Naive thymus-derived CD8-positive, alpha-beta T cell (primary cell): ENCODE measurements around the gene HAO2. TPM values are rescaled to one million over a fixed set of nuclear protein-coding genes. Genes with fewer than 3 reads are reported as not detected.

Experiments
- ATAC-seq, 2 donors: fragments of 150-1000 bp; cut with Tn5 transposase in 1 of 2; sonication (Bioruptor Pico), chemical (Tn5 transposase) in 1 of 2; 1 replicate in 1 of 2; 2 replicates in 1 of 2; pipeline ENCODE4 v1.10.0; 2021; ENCODE audit warnings: mild to moderate bottlenecking in 2 of 2, moderate library complexity in 2 of 2
- POLR2A ChIA-PET: fragments of 350-600 bp; sonication (Branson Sonifier 250); formaldehyde crosslinking; loops from one replicate; lab custom pipeline; 2021; ENCODE audit warnings: antibody characterized with exemption; lab: Charles Lee
- DNase-seq, 10 donors: peaks; one replicate each; pipeline versions ENCODE4 v3.0.0 to v3.0.0-alpha.2; 2020 to 2022
- H3K27ac Mint-ChIP-seq, 10 donors: one replicate each; pipeline ENCODE4 v1.8.0; 2020 to 2022; ENCODE audit warnings: mild to moderate bottlenecking in 10 of 10, mixed read lengths in 10 of 10, moderate library complexity in 4 of 10, inconsistent platforms in 1 of 10
- H3K27me3 Mint-ChIP-seq, 5 donors: one replicate each; pipeline ENCODE4 v1.8.0; 2021 to 2022; ENCODE audit warnings: mixed read lengths in 5 of 5
- H3K36me3 Mint-ChIP-seq, 3 donors: one replicate each; pipeline ENCODE4 v1.8.0; 2020 to 2022; ENCODE audit warnings: mixed read lengths in 3 of 3, mild to moderate bottlenecking in 2 of 3, inconsistent platforms in 1 of 3
- H3K4me1 Mint-ChIP-seq, 4 donors: one replicate each; pipeline ENCODE4 v1.8.0; 2021 to 2022; ENCODE audit warnings: mixed read lengths in 4 of 4
- H3K4me3 Mint-ChIP-seq, 10 donors: one replicate each; pipeline ENCODE4 v1.8.0; 2020 to 2022; ENCODE audit warnings: mild to moderate bottlenecking in 10 of 10, mixed read lengths in 10 of 10, moderate library complexity in 6 of 10, inconsistent platforms in 1 of 10
- H3K9me3 Mint-ChIP-seq, 9 donors: one replicate each; pipeline ENCODE4 v1.8.0; 2020 to 2022; ENCODE audit warnings: mixed read lengths in 9 of 9, mild to moderate bottlenecking in 3 of 9, inconsistent platforms in 1 of 9, moderate library complexity in 1 of 9
- polyA plus RNA-seq, 3 donors: library from polyadenylated mRNA; unstranded; fragments of 300-500 nt; fragmentation: Illumina TruSeq; gene quantifications; one replicate each; pipeline ENCODE4 v1.2.3, GENCODE V29; 2021
- total RNA-seq, 8 experiments: library from RNA in 2 of 8; stranded (reverse) in 2 of 8; gene quantifications; one replicate each; pipeline ENCODE4 v1.2.3 and lab custom pipeline; 2021 to 2026

The HAO2 gene
- total and polyA plus RNA-seq, 5 experiments from 2014 or later = not detected

DNA sequence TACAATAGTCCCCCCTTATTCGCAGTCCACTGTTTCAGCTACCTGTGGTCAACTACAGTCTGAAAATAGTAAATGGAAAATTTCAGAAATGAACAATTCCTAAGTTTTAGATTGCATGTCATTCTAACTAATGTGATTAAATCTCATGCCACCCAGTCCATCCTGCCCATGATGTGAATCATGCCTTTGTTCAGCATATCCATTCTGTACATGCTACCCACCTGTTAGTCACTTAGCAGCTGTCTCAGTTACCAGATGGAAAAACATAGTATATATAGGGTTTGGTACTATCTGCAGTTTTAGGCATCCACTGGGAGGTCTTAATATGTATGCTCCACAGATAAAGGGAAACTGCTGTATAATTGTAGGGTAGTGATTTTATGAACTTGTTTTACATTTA, 16.6 kb upstream of the HAO2 start:
- no peaks in the 10 kb centered on the region for H3K36me3 Mint-ChIP-seq
- no peaks in the 10 kb centered on the region for H3K4me1 Mint-ChIP-seq
- H3K4me3 Mint-ChIP-seq = no peak overlapping the region
- DNase-seq (no peak), ATAC-seq (no peak)
- POLR2A ChIA-PET = no interaction called here
- H3K27me3 Mint-ChIP-seq = peaks cover 9 to 56% (median 20%) of the 10 kb centered on the region in 5 donors
- no peak overlapping the region for H3K27ac Mint-ChIP-seq
- H3K9me3 Mint-ChIP-seq = peaks cover 0 to 14% (median 6%) of the 10 kb centered on the region in 9 donors

- H3K36me3 Mint-ChIP-seq = no peaks in the 10 kb centered on the region
- no peak overlapping the region for H3K4me3 Mint-ChIP-seq
- H3K27me3 Mint-ChIP-seq = peaks cover 10 to 55% (median 23%) of the 10 kb centered on the region in 5 donors
- POLR2A ChIA-PET = no interaction called here
- H3K27ac Mint-ChIP-seq = no peak overlapping the region
- ATAC-seq (no peak), DNase-seq (no peak)
- H3K9me3 Mint-ChIP-seq = peaks cover 0 to 14% (median 6%) of the 10 kb centered on the region in 9 donors
- H3K4me1 Mint-ChIP-seq = no peaks in the 10 kb centered on the region
These were observed 14.7 kb upstream of the HAO2 start for GRCh38 chr1:119353836-119354235.

- POLR2A ChIA-PET = no interaction called here
- Mint-ChIP-seq H3K9me3 (peaks cover 0 to 14% (median 6%) of the 10 kb centered on the region in 9 donors), H3K4me3 (no peak overlapping the region), H3K27ac (no peak overlapping the region), H3K27me3 (peaks cover 9 to 41% (median 18%) of the 10 kb centered on the region in 5 donors), H3K36me3 (no peaks in the 10 kb centered on the region), H3K4me1 (no peaks in the 10 kb centered on the region)
- DNase-seq (no peak), ATAC-seq (no peak)
These were observed 9.9 kb upstream of the HAO2 start for GRCh38 chr1:119358636-119359035.

- Mint-ChIP-seq H3K36me3 (no peaks in the 10 kb centered on the region), H3K27me3 (peaks cover 9 to 48% (median 22%) of the 10 kb centered on the region in 5 donors), H3K9me3 (peaks cover 0 to 14% (median 6%) of the 10 kb centered on the region in 9 donors), H3K4me1 (no peaks in the 10 kb centered on the region), H3K27ac (no peak overlapping the region), H3K4me3 (no peak overlapping the region)
- ATAC-seq = no peak
- DNase-seq = no peak
- POLR2A ChIA-PET = no interaction called here
These were observed 8.9 kb upstream of the HAO2 start for GRCh38 chr1:119359730-119360129.

DNA sequence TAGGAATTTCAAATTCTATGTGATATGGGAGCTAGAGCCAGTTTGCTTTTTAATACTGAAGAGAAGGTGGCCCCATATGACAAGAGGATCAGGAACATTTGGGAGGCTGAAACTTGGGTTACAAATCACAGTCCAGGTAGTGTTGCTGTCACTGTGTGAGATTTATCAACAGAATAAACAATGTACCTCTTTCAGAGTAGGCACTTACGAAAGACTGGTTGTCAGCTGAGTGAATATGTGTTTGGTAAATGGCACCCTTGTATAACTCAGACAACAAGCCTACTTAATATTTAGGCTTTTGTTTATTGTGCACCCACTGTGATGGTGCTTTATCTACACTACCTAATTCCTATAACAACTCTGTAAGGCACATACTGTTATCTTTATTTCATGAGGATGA, 7.4 kb upstream of the HAO2 start:
- POLR2A ChIA-PET = no interaction called here
- no peak overlapping the region for H3K4me3 Mint-ChIP-seq
- ATAC-seq = no peak
- H3K36me3 Mint-ChIP-seq = no peaks in the 10 kb centered on the region
- H3K9me3 Mint-ChIP-seq = peaks cover 0 to 6% (median under 1%) of the 10 kb centered on the region in 9 donors
- DNase-seq = no peak
- H3K27ac Mint-ChIP-seq = no peak overlapping the region
- no peaks in the 10 kb centered on the region for H3K4me1 Mint-ChIP-seq
- peaks cover 7 to 38% (median 18%) of the 10 kb centered on the region in 5 donors for H3K27me3 Mint-ChIP-seq

DNA sequence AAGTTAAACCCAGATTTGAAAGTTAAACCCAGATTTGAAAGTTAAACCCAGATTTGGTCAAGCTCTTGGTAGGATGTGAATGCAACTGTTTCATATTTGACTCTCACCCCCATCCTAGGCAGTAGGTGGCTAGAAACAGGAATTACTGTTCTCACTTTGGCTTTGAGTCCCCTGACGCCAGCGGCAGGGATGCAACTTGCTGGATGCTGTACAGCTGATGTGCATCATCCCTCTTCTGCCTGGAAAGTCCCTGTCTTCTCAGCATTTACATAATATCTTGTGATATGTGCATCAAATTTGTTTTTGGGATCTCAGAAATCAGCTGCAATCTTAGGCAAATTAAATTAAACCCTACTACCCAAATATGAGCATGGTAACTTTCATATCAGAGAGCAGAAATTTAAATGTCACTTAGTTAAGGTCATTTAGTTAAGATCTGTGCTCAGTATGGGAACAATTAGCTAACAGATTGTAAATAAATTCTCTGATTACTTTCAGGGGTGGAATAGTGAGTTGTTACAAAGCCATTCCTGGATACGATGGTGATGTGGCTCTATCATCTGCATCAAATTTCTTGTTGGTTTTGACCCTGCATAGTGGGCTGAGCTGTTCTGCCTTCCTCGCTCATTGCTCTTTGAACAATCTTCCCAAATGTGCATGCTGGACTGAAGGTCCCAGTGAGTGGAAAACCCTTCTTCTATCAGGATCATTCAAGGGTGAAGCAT, 6.8 kb upstream of the HAO2 start:
- Mint-ChIP-seq H3K9me3 (peaks cover 0 to under 1% (median 0%) of the 10 kb centered on the region in 9 donors), H3K27me3 (peaks cover 4 to 39% (median 14%) of the 10 kb centered on the region in 5 donors), H3K36me3 (no peaks in the 10 kb centered on the region), H3K27ac (no peak overlapping the region), H3K4me3 (no peak overlapping the region), H3K4me1 (no peaks in the 10 kb centered on the region)
- POLR2A ChIA-PET = no interaction called here
- DNase-seq (no peak), ATAC-seq (no peak)

- no peaks in the 10 kb centered on the region for H3K4me1 Mint-ChIP-seq
- H3K27ac Mint-ChIP-seq = no peak overlapping the region
- POLR2A ChIA-PET = no interaction called here
- no peaks in the 10 kb centered on the region for H3K9me3 Mint-ChIP-seq
- no peaks in the 10 kb centered on the region for H3K36me3 Mint-ChIP-seq
- no peak for DNase-seq
- peaks cover 7 to 44% (median 12%) of the 10 kb centered on the region in 5 donors for H3K27me3 Mint-ChIP-seq
- no peak overlapping the region for H3K4me3 Mint-ChIP-seq
- no peak for ATAC-seq
These were observed 5.4 kb upstream of the HAO2 start for GRCh38 chr1:119363162-119363561.

DNA sequence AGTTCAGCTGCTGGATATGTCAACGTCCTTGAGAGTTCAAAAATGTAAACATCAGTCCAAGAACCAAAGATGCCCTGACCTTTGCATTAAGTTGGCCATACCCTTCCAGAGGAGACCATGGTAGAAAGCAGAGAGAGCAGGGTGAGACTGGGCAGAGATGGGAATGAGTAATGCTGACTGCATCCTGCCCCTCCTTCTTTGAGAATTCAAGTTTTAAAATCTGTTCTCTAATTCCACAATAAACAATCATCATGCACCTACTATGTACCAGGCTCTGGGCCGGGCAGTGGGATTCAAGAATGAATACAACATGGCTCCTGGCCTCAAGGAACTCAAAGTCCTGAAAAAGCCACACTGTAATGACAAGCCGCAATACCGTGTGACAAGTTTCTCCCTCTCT, 3.9 kb upstream of the HAO2 start:
- no peaks in the 10 kb centered on the region for H3K4me1 Mint-ChIP-seq
- DNase-seq (no peak), ATAC-seq (no peak)
- peaks cover 0 to 1% (median 0%) of the 10 kb centered on the region in 9 donors for H3K9me3 Mint-ChIP-seq
- peaks cover 9 to 54% (median 16%) of the 10 kb centered on the region in 5 donors for H3K27me3 Mint-ChIP-seq
- H3K4me3 Mint-ChIP-seq = no peak overlapping the region
- POLR2A ChIA-PET = no interaction called here
- H3K27ac Mint-ChIP-seq = no peak overlapping the region
- no peaks in the 10 kb centered on the region for H3K36me3 Mint-ChIP-seq

- no peak for ATAC-seq
- H3K27me3 Mint-ChIP-seq = peaks cover 7 to 68% (median 18%) of the 10 kb centered on the region in 5 donors
- H3K9me3 Mint-ChIP-seq = peaks cover 0 to 1% (median 0%) of the 10 kb centered on the region in 9 donors
- H3K4me1 Mint-ChIP-seq = no peaks in the 10 kb centered on the region
- H3K27ac Mint-ChIP-seq = no peak overlapping the region
- DNase-seq = no peak
- H3K4me3 Mint-ChIP-seq = no peak overlapping the region
- H3K36me3 Mint-ChIP-seq = no peaks in the 10 kb centered on the region
- POLR2A ChIA-PET = no interaction called here
These were observed 2.2 kb upstream of the HAO2 start for GRCh38 chr1:119366424-119366823.

- no peak for ATAC-seq
- peaks cover 0 to 1% (median 0%) of the 10 kb centered on the region in 9 donors for H3K9me3 Mint-ChIP-seq
- no peaks in the 10 kb centered on the region for H3K4me1 Mint-ChIP-seq
- DNase-seq = no peak
- H3K27ac Mint-ChIP-seq = no peak overlapping the region
- peaks cover 11 to 76% (median 23%) of the 10 kb centered on the region in 5 donors for H3K27me3 Mint-ChIP-seq
- no peaks in the 10 kb centered on the region for H3K36me3 Mint-ChIP-seq
- POLR2A ChIA-PET = no interaction called here
- H3K4me3 Mint-ChIP-seq = no peak overlapping the region
These were observed 1.0 kb upstream of the HAO2 start for GRCh38 chr1:119367432-119368124.

- Mint-ChIP-seq H3K4me1 (peaks cover 0 to 4% (median 1%) of the 10 kb centered on the region in 4 donors), H3K27ac (no peak overlapping the region), H3K9me3 (peaks cover 0 to 4% (median 0%) of the 10 kb centered on the region in 9 donors), H3K4me3 (no peak overlapping the region), H3K27me3 (peaks cover 10 to 78% (median 23%) of the 10 kb centered on the region in 5 donors), H3K36me3 (no peaks in the 10 kb centered on the region)
- ATAC-seq (no peak), DNase-seq (no peak)
- POLR2A ChIA-PET = no interaction called here
These were observed 2.2 kb downstream of the HAO2 start for GRCh38 chr1:119370748-119371147.

DNA sequence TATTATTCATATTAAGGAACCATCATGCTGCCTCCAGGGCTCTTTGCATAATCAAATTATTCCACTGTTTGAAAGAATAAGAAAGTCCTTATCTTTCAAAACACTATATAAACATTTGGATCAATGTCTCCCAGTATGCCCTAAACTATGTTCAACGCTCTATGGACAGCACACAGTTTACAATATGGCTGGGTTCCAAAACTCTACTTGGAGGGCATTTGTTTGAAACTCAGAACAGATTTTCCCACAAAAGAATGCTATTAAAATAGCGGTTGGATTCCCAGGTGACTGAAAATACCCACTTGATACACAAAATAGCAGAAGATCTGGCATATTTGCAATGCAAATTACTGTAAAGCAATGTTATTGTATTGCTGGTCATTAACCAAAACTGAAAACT, 3.2 kb downstream of the HAO2 start:
- Mint-ChIP-seq H3K9me3 (peaks cover 0 to 8% (median 0%) of the 10 kb centered on the region in 9 donors), H3K4me3 (no peak overlapping the region), H3K36me3 (no peaks in the 10 kb centered on the region), H3K27ac (no peak overlapping the region), H3K4me1 (peaks cover 0 to 4% (median 1%) of the 10 kb centered on the region in 4 donors), H3K27me3 (peaks cover 10 to 68% (median 25%) of the 10 kb centered on the region in 5 donors)
- DNase-seq (no peak), ATAC-seq (no peak)
- POLR2A ChIA-PET = no interaction called here

DNA sequence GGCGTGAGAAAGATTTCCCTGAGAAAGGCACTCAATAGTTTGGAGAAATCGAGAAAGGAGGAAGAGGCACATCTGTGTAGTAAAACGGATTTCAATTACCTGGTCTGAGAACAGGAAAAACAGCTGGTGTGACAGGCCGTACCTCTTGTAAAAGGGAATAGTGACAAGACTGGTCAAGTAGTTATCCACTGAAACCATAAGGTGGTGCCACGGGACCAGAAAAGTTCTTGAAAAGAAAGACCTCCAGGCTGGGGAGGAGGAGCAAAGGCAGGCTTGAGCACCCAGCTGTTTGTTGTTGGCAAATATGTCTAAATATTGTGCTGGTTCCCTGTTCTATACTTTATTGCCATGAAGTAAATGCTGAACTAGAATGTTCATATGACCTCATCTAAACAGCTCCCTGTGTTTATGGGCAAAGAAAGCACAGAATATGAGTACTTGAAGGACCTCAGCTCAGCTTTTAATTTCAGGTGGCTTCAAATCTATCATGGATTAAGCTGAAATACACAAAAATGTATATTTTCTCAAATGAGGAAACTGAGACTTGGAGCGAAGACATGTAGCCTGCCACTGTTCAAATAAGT, 4.0 kb downstream of the HAO2 start:
- Mint-ChIP-seq H3K4me3 (no peak overlapping the region), H3K27ac (no peak overlapping the region), H3K27me3 (peaks cover 10 to 60% (median 25%) of the 10 kb centered on the region in 5 donors), H3K4me1 (peaks cover 0 to 4% (median 1%) of the 10 kb centered on the region in 4 donors), H3K36me3 (no peaks in the 10 kb centered on the region), H3K9me3 (peaks cover 0 to 15% (median 0%) of the 10 kb centered on the region in 9 donors)
- POLR2A ChIA-PET = no interaction called here
- ATAC-seq (no peak), DNase-seq (no peak)
